Right lobe of liver (tissue), 6 donors: ENCODE results near the gene HECA. TPM values are rescaled to one million over a fixed set of nuclear protein-coding genes. Genes with fewer than 3 reads are reported as not detected.

Source experiments
- ATAC-seq, 4 donors: fragments of 200-7000 bp; cut with Tn5 transposase; one replicate each; pipeline ENCODE4 v1.9.1; 2020; ENCODE audit warnings: mild to moderate bottlenecking in 4 of 4, moderate library complexity in 4 of 4
- DNase-seq, 3 donors: peaks; one replicate each; pipeline ENCODE4 v3.0.0-alpha.2; 2020
- H3K27ac ChIP-seq, 3 donors: fragments of 200-600 bp; one replicate each; pipeline ENCODE4 v1.8.0; 2022
- H3K27me3 ChIP-seq, 2 donors: fragments of 200-600 bp; one replicate each; pipeline ENCODE4 v1.8.0; 2022
- H3K36me3 ChIP-seq, 4 donors: fragments of 200-600 bp; sonication (generic) in 1 of 4; one replicate each; pipeline versions ENCODE4 v1.5.1 to v1.8.0; 2017 to 2022; ENCODE audit warnings: control low read depth in 1 of 4
- H3K4me1 ChIP-seq, 4 donors: fragments of 200-600 bp; sonication (generic) in 1 of 4; one replicate each; pipeline versions ENCODE4 v1.5.1 to v1.8.0; 2017 to 2022; ENCODE audit warnings: control low read depth in 1 of 4
- H3K4me3 ChIP-seq, 3 donors: fragments of 200-600 bp; one replicate each; pipeline ENCODE4 v1.8.0; 2022
- H3K9me3 ChIP-seq, 4 donors: fragments of 200-600 bp; sonication (generic) in 1 of 4; one replicate each; pipeline versions ENCODE4 v1.5.1 to v1.8.0; 2017 to 2022; ENCODE audit warnings: control low read depth in 1 of 4
- POLR2A ChIP-seq: fragments of 450-650 bp; IDR thresholded peaks from one replicate; pipeline ENCODE4 v1.6.1; 2017; ENCODE audit warnings: antibody characterized with exemption, mild to moderate bottlenecking
- WGBS: methylation state at CpG from one replicate; pipeline ENCODE4 v1.1.6; 2018; ENCODE audit warnings: low coverage, low lambda C conversion rate; ENCODE audit not compliant: insufficient coverage; ENCODE audit errors: missing lambda C conversion rate; 5-methylcytosine and 5-hydroxymethylcytosine counted together
- intact Hi-C, 2 donors: fragments of 100-400 bp; cut with DNase I; formaldehyde crosslinking; loops; one replicate each; pipeline versions ENCODE4 v1.11.2 to v1.14.1; 2022
- total RNA-seq, 6 experiments: library from RNA; depleted of rRNA in 2 of 6; stranded (reverse); fragments of >200 nt in 2 of 6; fragmentation: NEBNext Ultra II Directional in 3 of 6; extraction: Animal tissue kit (Norgen Biotek cat#: 25700) in 3 of 6; gene quantifications; one replicate each; pipeline versions ENCODE4 v1.1.0 to v1.2.4, GENCODE V29; 2016 to 2023
- TF ChIP-seq, protein P1 (sequence below), 4 donors: fragments of 200-600 bp in 3 of 4; fragments of 450-650 bp in 1 of 4; IDR thresholded peaks; one replicate each; pipeline versions ENCODE4 v1.5.1 to v1.8.0; 2016 to 2022; ENCODE audit warnings: antibody characterized with exemption in 4 of 4, mild to moderate bottlenecking in 2 of 4
- donor health status: DM: no; HTN: yes; CAD: no.
- donor health status: DM: no; HTN: no; CAD: no.
- donor health status: DM: no; HTN: no; CAD: no.
- donor health status: DM: no; HTN: yes; CAD: no.
- donor health status: DM: no; HTN: yes; CAD: no.

The HECA gene
- total RNA-seq, 6 experiments from 2014 or later = 6.8 to 12.2 (median 11.0) TPM

GRCh38 chr6:139173172-139173571 lies 38.3 kb downstream of the HECA start:
- Histone ChIP-seq H3K27me3 (no peaks in the 10 kb centered on the region), H3K27ac (no peak overlapping the region), H3K9me3 (no peaks in the 10 kb centered on the region), H3K36me3 (peaks cover 0 to 22% (median 2%) of the 10 kb centered on the region in 4 donors), H3K4me1 (no peaks in the 10 kb centered on the region), H3K4me3 (no peak overlapping the region)
- TF ChIP-seq POLR2A = no peak
- TF ChIP-seq, protein P1, sequence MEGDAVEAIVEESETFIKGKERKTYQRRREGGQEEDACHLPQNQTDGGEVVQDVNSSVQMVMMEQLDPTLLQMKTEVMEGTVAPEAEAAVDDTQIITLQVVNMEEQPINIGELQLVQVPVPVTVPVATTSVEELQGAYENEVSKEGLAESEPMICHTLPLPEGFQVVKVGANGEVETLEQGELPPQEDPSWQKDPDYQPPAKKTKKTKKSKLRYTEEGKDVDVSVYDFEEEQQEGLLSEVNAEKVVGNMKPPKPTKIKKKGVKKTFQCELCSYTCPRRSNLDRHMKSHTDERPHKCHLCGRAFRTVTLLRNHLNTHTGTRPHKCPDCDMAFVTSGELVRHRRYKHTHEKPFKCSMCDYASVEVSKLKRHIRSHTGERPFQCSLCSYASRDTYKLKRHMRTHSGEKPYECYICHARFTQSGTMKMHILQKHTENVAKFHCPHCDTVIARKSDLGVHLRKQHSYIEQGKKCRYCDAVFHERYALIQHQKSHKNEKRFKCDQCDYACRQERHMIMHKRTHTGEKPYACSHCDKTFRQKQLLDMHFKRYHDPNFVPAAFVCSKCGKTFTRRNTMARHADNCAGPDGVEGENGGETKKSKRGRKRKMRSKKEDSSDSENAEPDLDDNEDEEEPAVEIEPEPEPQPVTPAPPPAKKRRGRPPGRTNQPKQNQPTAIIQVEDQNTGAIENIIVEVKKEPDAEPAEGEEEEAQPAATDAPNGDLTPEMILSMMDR (IDR thresholded peaks at IDR 0.05) = no peak
- intact Hi-C loops = no loop called here
- WGBS = 67% methylated on average over 1 of the region's 2 CpGs
- ATAC-seq = no peak
- no peak for DNase-seq

GRCh38 chr6:139173822-139174221 lies 38.9 kb downstream of the HECA start:
- Histone ChIP-seq H3K9me3 (no peaks in the 10 kb centered on the region), H3K27me3 (no peaks in the 10 kb centered on the region), H3K36me3 (peaks cover 0 to 22% (median 2%) of the 10 kb centered on the region in 4 donors), H3K4me1 (no peaks in the 10 kb centered on the region), H3K27ac (no peak overlapping the region), H3K4me3 (no peak overlapping the region)
- DNase-seq = no peak
- no peak for ATAC-seq
- intact Hi-C loops = no loop called here
- TF ChIP-seq, protein P1 (IDR thresholded peaks at IDR 0.05) = no peak
- TF ChIP-seq POLR2A = no peak
- 60% methylated on average over 1 of the region's 1 CpG for WGBS

DNA sequence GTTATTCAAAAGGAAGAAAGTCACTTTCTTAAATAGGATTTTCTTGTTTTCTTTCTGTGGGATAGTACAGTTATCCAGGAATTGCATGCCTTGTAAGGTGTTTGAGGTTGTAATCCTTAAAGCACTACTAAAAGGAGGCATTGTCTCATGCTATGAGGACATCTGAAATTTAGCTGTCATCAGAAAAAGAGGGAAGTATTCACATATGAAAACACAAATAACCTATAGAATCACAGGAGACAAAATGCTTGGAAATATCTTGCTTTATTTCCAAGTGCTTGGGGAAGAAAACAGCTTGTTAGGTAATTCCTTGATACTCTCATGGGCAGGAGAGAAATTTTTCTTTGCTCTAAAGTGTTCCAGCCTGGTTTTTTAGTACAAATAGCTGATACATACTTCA lies 40.1 kb downstream of the HECA start:
- Histone ChIP-seq H3K4me1 (no peaks in the 10 kb centered on the region), H3K27me3 (no peaks in the 10 kb centered on the region), H3K36me3 (peaks cover 0 to 22% (median 2%) of the 10 kb centered on the region in 4 donors), H3K9me3 (no peaks in the 10 kb centered on the region), H3K27ac (no peak overlapping the region), H3K4me3 (no peak overlapping the region)
- intact Hi-C loops = no loop called here
- DNase-seq (no peak), ATAC-seq (no peak)
- TF ChIP-seq, protein P1 (IDR thresholded peaks at IDR 0.05) = no peak
- no peak for TF ChIP-seq POLR2A

GRCh38 chr6:139175389-139175948 lies 40.6 kb downstream of the HECA start:
- no peaks in the 10 kb centered on the region for H3K4me1 ChIP-seq
- no peak overlapping the region for H3K4me3 ChIP-seq
- H3K27ac ChIP-seq = no peak overlapping the region
- H3K9me3 ChIP-seq = no peaks in the 10 kb centered on the region
- intact Hi-C loops = no loop called here
- ATAC-seq = no peak
- H3K36me3 ChIP-seq = peaks cover 0 to 22% (median 2%) of the 10 kb centered on the region in 4 donors
- DNase-seq = no peak
- H3K27me3 ChIP-seq = no peaks in the 10 kb centered on the region
- TF ChIP-seq, protein P1 (IDR thresholded peaks at IDR 0.05) = no peak
- TF ChIP-seq POLR2A = no peak
- WGBS = 50% methylated on average over 3 of the region's 4 CpGs

- H3K27me3 ChIP-seq = no peaks in the 10 kb centered on the region
- TF ChIP-seq, protein P1 (IDR thresholded peaks at IDR 0.05) = no peak
- TF ChIP-seq POLR2A = no peak
- H3K27ac ChIP-seq = no peak overlapping the region
- H3K36me3 ChIP-seq = peaks cover 0 to 16% (median 3%) of the 10 kb centered on the region in 4 donors
- 95% methylated on average over 6 of the region's 6 CpGs for WGBS
- intact Hi-C loops = no loop called here
- H3K4me1 ChIP-seq = no peaks in the 10 kb centered on the region
- H3K9me3 ChIP-seq = no peaks in the 10 kb centered on the region
- ATAC-seq (no peak), DNase-seq (no peak)
- H3K4me3 ChIP-seq = no peak overlapping the region
These were observed 46.4 kb downstream of the HECA start for GRCh38 chr6:139181236-139181635.
